Heart left ventricle (tissue), 13 donors: ENCODE measurements around the gene TYSND1.

Source experiments
- POLR2A ChIP-seq, 2 donors: fragments of 450-650 bp; IDR thresholded peaks; one replicate each; pipeline ENCODE4 v1.6.1; 2017; ENCODE audit warnings: antibody characterized with exemption in 2 of 2, mild to moderate bottlenecking in 2 of 2, moderate library complexity in 2 of 2
- TF ChIP-seq, protein P1 (sequence below), 12 donors: fragments of 200-600 bp; sonication (generic) in 4 of 12; IDR thresholded peaks; one replicate each; pipeline versions ENCODE4 v1.5.0 to v1.8.0; 2018 to 2022; ENCODE audit warnings: antibody characterized with exemption in 12 of 12, mild to moderate bottlenecking in 5 of 12
- donor health status: ischemic (EF 13 %, LVEDD 7.1; RV severe dilation, severe dysfunction).
- donor health status: DM: no; HTN: yes; CAD: no.
- donor health status: DM: no; HTN: no; CAD: no.
- donor health status: ischemic (EF 25% LVEDD 6.9; RV normal size, moderate dysfunction).
- donor health status: ischemic (EF 25% LVEDD 5.7; RV mildly dilated, moderate dysfunction).
- donor health status: ischemic (EF 35%, LVEDD 5.7; RV mildly dilated, moderate dysfunction).
- donor health status: nonischemic (EF 11% LVEDD 7.7; RV severe dilation, severe dysfunction).
- donor health status: DM: yes; HTN: yes; CAD: no.
- donor health status: PGD.
- donor health status: ischemic (EF 29% LVEDD 5.4; RV normal size, mild dysfunction).
- donor health status: nonischemic (EF 23%, LVEDD 6.1; RV moderate dilation, normal function).

DNA sequence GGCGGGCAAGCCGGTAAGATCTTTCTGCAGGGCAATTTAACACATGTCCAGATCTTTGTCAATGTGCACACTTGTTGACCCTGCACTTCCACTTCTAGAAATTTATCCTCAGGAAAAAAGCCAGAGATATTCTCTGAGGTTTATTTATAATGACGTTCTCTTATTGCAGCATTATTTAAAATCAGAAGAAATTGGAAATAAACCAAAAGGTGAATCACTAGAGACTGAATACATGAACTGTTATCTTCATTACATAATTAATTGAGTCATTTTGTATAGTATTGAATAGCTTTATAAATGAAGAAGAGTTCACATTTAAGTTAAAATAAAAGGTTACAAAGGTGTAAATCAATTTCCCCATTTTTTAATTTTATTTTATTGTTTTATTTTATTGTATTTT, 40.1 kb upstream of the TYSND1 start:
- TF ChIP-seq, protein P1, sequence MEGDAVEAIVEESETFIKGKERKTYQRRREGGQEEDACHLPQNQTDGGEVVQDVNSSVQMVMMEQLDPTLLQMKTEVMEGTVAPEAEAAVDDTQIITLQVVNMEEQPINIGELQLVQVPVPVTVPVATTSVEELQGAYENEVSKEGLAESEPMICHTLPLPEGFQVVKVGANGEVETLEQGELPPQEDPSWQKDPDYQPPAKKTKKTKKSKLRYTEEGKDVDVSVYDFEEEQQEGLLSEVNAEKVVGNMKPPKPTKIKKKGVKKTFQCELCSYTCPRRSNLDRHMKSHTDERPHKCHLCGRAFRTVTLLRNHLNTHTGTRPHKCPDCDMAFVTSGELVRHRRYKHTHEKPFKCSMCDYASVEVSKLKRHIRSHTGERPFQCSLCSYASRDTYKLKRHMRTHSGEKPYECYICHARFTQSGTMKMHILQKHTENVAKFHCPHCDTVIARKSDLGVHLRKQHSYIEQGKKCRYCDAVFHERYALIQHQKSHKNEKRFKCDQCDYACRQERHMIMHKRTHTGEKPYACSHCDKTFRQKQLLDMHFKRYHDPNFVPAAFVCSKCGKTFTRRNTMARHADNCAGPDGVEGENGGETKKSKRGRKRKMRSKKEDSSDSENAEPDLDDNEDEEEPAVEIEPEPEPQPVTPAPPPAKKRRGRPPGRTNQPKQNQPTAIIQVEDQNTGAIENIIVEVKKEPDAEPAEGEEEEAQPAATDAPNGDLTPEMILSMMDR (IDR thresholded peaks at IDR 0.05), result no peak
- no peak for TF ChIP-seq POLR2A (IDR thresholded peaks at IDR 0.05)
